HUDEP-2 (cell line): ENCODE data around the gene HNRNPF.
"Not testable (repeated sequence)": the region's sequence is repeated elsewhere in the genome, so short reads cannot be mapped to it uniquely, and the experiment has no call there.

ENCODE experiments used
- DNase-seq, 76 experiments: peaks; one replicate each; lab custom pipeline; 2025; ENCODE audit not compliant: unreplicated experiment in 76 of 76; lab: John Stamatoyannopoulos, UW

HNRNPF gene, protein sequence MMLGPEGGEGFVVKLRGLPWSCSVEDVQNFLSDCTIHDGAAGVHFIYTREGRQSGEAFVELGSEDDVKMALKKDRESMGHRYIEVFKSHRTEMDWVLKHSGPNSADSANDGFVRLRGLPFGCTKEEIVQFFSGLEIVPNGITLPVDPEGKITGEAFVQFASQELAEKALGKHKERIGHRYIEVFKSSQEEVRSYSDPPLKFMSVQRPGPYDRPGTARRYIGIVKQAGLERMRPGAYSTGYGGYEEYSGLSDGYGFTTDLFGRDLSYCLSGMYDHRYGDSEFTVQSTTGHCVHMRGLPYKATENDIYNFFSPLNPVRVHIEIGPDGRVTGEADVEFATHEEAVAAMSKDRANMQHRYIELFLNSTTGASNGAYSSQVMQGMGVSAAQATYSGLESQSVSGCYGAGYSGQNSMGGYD

DNA sequence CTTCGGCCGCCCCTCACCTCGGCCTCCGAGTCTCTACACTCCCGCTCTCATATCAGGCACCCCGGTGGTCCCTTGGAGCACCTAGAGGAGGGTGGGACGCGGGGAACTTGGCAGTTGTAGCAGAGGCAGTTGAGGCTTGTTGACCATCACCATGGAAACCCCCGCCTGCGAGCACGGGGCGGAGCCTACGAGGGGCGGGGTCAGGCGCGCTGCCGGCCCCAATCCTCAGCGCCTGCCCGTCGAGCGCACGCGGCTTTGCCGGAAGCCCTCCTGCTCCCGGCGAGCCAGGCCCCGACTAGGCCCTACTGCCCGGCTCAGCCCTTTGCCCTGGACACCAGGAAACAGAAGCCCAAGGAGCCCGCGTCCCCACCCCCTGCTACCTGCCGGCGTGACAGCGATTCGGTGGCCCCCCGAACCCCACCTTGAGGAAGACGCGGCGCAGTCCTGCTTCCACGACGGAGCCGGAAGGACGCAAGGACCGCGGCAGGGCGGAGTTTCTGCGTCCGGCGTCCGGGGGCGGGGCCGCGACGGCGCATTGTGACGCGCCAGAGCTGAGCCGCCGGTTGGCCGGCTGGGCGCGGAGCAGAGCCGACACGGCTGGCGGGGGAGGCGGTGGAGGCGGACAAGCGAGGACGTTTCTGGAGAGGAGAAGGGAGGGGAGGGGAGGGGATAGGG lies at the start of gene HNRNPF:
HNRNPF (minus strand) TSS at position 477 of the 675 bp plus-strand sequence. CDS start 21,302 bp downstream, outside the sequence.
- peak; percentile 32 to 97 (median 90) for DNase-seq

DNA sequence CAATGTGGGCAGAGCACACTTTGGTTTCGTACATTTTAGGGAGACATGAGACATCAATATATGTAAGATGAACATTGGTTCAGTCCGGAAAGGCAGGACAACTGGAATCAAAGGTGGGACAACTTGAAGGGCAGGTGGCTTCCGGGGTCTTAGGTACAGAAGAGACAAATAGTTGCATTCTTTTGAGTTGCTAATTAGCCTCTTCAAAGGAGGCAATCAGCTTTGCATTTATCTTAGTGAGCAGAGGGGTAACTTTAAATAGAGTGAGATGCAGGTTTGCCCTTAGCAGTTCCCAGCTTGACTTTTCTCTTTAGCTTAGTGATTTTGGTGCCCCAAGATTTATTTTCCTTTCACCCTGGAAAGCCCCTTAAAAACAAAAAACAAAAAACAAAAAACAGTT lies 49.2 kb upstream of the HNRNPF start:
- no peak for DNase-seq

DNA sequence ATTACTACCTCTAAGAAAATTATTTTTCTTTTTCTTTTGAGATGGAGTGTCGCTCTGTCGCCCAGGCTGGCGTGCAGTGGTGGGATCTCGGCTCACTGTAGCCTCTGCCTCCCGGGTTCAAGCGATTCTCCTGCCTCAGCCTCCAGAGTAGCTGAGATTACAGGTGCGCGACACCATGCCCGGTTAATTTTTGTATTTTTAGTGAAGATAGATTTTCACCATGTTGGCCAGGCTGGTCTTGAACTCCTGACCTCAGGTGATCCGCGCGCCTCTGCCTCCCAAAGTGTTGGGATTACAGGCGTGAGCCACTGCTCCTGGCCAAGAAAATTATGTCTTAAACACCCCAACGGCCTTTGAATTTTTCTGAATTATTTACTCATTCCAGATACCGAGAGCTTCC lies 47.6 kb upstream of the HNRNPF start:
- not testable (repeated sequence) for DNase-seq

- DNase-seq = not testable (repeated sequence)
Measured at GRCh38 chr10:43454025-43454424, 45.0 kb upstream of the HNRNPF start.

DNA sequence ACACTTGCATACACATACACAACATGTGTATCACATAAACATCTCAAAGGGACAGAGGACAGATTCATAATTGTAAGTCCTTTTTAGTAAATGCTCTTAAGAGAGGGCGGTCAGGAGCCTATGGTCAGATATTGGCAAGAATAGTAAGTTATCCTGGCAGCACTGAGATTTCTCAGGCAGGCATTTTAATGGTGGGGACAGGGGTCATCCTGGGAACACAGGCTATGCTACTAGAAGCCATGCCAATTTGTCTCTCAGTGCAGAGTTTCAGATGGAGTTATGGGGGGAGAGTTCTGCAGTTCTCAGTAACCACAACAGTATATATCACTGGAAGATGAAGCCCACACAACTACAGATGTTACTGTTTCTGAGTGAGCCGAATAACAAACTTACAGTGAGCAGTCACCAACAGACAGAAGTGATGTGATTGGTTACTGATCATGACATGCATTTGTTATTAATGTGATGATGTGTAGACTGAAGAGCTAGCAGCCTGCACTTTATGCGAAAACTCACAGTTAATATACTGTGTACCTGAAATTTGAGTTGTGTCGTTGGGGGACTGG lies 44.4 kb upstream of the HNRNPF start:
- DNase-seq = no peak

GRCh38 chr10:43452356-43452914 lies 43.4 kb upstream of the HNRNPF start:
- no peak for DNase-seq

- no peak for DNase-seq
Measured at GRCh38 chr10:43448742-43449141, 39.8 kb upstream of the HNRNPF start.

- not testable (repeated sequence) for DNase-seq
Measured at GRCh38 chr10:43446219-43447017, 37.4 kb upstream of the HNRNPF start.

DNA sequence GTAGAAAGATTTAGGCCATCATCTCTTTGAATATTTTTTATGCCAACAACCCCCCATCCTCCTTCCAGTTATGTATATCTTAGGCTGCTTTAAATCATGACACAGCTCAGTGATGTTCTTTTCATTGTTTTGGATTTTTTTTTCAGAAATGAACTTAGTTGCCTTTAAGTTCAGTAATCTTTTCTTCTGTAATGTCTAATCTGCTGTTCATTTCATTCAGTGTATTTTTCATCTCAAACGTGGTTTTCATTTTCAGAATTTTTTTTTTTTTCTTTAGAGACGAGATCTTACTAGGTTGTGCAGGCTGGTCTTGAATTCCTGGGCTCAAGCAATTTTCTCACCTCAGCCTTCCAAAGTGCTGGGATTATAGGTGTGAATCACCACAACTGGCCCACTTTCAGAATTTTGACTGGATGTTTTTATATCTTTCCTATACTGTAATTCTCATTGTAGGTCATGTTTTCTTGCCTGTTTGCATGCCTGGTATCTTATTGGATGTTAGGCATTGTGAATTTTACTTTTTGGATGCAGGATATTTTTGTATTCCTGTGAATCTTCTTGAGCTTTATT lies 36.0 kb upstream of the HNRNPF start:
- DNase-seq = no peak

GRCh38 chr10:43444323-43444722 lies 35.3 kb upstream of the HNRNPF start:
- no peak for DNase-seq

DNA sequence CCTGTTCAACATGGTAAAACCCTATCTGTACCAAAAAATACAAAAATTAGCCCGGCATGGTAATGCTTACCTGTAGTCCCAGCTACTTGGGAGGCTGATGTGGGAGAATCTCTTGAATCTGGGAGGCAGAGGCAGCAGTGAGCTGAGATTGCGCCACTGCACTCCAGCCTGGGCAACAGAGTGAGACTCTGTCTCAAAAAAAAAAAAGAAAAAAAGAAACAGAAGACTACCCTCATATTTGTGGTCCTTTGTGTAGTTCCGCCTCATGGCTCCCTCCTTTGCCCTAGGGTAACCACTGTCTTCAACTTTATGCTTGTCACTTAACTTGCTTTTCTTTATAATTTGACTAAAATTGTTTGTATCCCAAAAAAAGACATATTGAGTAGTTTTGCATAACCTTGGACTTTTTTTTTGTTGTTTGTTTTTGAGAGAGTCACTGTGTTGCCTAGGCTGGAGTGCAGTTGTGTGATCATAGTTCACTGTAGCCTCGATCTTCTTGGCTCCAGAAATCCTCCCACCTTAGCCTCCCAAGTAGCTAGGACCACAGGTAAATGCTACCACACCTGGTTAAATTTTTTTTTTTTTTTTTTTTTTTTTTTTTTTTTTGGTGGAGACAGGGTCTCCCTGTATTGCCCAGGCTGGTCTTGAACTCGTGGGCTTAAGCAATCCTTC lies 31.6 kb upstream of the HNRNPF start:
- DNase-seq = no peak

GRCh38 chr10:43437141-43437870 lies 28.3 kb upstream of the HNRNPF start:
- DNase-seq = no peak

GRCh38 chr10:43436291-43437140 lies 27.5 kb upstream of the HNRNPF start, which contains the start of gene ZNF487:
ZNF487 (plus strand) TSS chr10:43437111; CDS start chr10:43475814, 38,703 bp downstream.
- DNase-seq = peak in 75 of 76 experiments; percentile 22 to 90 (median 75)

- DNase-seq = no peak
Measured at GRCh38 chr10:43430926-43431663, 22.1 kb upstream of the HNRNPF start.

- no peak for DNase-seq
Measured at GRCh38 chr10:43427166-43427825, 18.3 kb upstream of the HNRNPF start.

GRCh38 chr10:43426476-43426875 lies 17.5 kb upstream of the HNRNPF start:
- DNase-seq = not testable (repeated sequence)

DNA sequence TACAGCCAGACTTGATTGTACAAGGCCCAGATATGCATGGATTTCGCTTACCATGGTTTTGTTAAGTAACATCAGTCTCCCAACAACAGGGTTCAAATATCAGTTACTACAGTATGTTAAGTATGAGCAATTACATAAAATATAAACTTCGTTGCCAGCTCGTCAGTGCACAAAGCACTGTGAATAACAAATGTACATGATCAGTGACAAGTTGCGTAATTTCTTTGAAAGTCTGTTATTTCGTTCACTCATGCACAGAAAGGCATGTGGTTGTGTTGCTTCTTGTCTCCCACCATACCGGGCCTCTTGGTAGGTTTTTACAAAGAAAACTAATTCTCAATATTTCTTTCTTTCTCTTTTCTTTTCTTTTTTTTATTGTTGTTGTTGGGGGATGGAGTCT lies 15.4 kb upstream of the HNRNPF start:
- DNase-seq = no peak
